Dermis microvascular lymphatic vessel endothelial cell (primary cell): ENCODE results near the gene LIMS2. TPM values are rescaled to one million over a fixed set of nuclear protein-coding genes. Genes with fewer than 3 reads are reported as not detected.

ENCODE experiments used
- DNase-seq, 2 donors: peaks; one replicate each; pipeline versions ENCODE4 v3.0.0 to v3.0.0-alpha.2; 2010; ENCODE audit warnings: low read depth in 2 of 2
- total RNA-seq: library from RNA; depleted of rRNA; stranded (reverse); fragments of >200 nt; gene quantifications from 2 replicates; pipeline ENCODE4 v1.2.1, GENCODE V29; 2014

The LIMS2 gene
- total RNA-seq, 1 donor from 2014 or later = 3.1 TPM

DNA sequence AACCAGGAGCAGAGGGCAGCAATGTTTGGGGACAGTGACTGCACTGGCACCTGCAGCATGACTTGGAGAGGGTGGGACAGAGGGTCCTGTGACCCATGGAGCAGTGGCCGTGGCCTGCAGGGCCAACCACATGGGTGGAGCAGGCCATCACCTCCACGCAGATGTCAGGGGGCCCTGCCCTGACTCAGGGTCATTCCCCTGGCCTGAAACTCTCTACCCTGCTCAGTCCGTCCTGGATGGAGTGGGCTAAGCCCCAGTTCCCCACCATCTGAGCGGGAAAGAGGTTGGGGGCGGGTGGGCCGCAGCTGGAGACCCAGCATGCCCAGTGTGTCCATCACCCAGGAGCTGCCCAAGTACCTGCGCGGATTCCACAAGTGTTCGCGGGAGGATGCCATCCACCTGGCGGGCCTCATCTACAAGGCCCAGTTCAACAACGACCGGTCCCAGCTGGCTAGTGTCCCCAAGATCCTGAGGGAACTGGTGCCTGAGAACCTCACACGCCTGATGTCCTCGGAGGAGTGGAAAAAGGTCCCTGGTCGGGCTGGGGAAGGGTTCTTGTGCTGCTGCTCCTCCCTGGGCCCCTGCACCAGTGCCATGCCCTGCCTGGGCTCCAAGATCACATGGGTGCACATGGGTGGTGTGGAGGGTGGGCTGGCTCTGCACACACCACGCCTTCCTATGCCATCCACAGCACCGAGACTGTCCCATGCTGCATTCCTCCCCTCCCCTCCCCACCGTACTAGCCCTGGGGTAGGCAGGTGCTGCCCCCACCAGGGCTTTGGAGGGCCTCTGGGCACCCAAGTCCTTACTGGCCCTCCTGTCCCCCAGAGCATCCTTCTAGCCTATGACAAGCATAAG is 39.7 kb downstream of the LIMS2 start:
- DNase-seq = no peak

GRCh38 chr2:127634626-127635379 is 40.5 kb downstream of the LIMS2 start:
- DNase-seq = no peak

- DNase-seq = no peak
Measured at GRCh38 chr2:127634066-127634617, 41.2 kb downstream of the LIMS2 start.

DNA sequence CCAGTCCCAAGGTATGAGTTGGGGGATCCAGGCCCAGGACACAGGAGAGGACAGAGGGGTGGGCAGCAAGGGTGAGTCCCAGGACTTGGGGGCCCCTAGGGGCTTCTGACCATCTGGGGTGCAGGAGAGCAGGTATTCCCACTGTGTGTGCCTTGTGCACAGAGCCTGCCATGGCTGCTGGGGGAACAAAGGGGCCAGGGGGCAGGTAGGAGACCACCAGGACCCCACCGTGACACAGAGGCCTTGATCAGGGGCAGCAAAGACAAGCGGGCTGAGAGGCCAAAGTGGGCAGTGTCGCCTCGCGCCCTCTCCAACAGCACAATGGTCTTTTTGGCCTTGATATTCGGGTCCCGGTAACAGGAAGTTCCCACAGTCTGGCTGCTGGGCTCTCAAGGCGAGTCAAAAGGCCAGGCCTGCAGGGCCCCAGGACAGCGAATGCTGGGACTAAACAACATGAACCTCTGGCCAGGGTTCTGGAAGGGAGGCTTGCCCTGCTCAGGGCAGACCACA is 41.7 kb downstream of the LIMS2 start:
- peak in 1 of 2 donors; percentile 25 for DNase-seq

DNA sequence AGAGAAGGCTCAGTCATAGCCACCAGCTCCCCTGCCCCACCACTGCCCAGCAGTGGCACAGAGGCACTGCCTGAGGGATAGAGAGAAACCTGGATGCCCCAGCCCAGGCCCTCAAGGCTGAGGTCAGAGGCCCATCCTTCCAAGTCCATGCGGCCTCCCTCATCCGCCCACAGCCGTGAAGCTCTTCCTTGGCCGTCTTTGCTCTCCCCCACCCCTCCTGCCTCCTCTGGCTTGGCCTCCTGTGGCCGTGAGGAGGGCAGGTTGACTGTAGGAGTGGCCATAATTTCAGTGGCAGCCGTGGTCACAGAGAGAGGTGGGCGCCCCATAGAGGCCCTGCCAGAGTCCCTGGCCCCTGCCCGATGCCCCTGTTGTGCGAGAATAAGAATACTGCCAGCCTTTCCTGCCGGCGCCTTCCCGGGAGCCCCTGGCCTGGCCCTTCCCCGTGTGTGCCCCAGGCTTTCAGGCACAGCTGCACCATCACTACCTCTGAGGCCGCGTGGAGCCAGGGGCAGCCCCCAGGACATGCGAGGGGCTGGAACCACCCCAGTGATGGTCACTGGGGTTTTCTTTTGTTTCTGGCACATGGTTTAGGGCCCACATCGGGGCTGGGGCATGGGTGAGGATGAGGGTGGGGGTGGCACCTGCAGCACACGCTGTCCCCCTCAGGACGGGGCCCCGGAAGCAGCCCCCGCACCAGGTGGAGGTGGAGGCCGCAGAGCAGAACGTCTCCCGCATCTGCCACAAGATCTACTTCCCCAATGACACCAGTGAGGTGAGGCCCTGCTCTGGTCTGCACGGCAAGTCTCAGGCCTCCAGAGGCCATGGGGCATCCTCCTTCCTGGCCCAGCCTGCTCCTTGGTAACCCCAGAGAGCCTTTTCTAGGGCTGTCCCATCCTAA is 42.5 kb downstream of the LIMS2 start:
- DNase-seq = no peak

- no peak for DNase-seq
Measured at GRCh38 chr2:127631997-127632581, 43.2 kb downstream of the LIMS2 start.

- DNase-seq = no peak
Measured at GRCh38 chr2:127631541-127631996, 43.8 kb downstream of the LIMS2 start.

- DNase-seq = no peak
Measured at GRCh38 chr2:127630864-127631540, 44.3 kb downstream of the LIMS2 start.

DNA sequence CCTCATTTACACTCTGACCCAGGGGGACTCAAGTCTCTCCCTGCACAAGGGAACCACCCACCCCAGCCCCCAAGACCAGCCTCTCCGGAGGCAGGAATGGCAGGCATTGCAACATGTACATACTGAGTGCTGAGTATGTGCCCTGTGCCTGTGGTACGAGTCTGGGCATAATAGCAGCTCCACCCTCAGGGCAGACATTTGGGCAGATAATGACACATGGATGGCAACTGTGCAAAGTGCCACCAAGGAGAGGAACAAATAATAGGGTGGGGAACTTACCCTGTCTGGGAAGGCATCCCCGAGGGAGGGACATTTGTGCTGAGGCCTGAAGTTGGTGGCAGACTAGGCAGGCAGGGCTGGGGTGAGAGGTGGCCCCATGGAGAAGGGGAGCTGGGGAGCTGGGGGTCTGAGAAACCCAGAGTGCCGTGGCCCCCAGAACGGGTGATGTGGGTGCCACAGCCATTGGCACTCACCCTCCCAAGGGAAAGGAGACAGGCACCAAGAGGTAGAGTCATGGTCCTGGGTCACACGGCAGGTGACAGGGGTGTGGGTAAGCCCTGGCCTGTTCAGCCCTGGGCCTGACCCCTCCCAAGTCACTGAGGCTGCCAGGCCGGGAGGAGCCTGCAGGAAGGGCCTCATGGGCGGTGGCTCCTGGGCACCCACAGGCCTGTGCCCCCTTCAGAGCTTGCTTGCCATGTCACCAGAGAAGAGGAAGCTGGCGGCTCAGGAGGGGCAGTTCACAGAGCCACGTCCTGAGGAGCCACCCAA is 45.0 kb downstream of the LIMS2 start:
- DNase-seq = no peak

DNA sequence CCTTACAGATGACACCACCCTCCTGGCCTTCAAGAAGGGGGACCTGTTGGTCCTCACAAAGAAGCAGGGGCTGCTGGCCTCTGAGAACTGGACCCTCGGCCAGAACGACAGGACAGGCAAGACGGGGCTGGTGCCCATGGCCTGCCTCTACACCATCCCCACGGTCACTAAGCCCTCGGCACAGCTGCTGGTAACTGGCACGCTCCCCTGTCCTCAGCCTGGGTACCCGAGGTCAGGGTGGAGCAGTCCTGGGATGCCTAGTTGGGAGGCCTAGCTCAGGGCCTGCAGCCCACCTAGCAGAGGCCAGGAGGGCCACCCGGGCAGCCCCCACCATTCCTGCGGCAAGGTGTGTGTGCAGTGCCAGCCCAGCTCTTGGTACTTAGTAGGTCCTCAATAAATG is 45.7 kb downstream of the LIMS2 start:
- DNase-seq = no peak

GRCh38 chr2:127628767-127629614 is 46.3 kb downstream of the LIMS2 start:
- DNase-seq = no peak

DNA sequence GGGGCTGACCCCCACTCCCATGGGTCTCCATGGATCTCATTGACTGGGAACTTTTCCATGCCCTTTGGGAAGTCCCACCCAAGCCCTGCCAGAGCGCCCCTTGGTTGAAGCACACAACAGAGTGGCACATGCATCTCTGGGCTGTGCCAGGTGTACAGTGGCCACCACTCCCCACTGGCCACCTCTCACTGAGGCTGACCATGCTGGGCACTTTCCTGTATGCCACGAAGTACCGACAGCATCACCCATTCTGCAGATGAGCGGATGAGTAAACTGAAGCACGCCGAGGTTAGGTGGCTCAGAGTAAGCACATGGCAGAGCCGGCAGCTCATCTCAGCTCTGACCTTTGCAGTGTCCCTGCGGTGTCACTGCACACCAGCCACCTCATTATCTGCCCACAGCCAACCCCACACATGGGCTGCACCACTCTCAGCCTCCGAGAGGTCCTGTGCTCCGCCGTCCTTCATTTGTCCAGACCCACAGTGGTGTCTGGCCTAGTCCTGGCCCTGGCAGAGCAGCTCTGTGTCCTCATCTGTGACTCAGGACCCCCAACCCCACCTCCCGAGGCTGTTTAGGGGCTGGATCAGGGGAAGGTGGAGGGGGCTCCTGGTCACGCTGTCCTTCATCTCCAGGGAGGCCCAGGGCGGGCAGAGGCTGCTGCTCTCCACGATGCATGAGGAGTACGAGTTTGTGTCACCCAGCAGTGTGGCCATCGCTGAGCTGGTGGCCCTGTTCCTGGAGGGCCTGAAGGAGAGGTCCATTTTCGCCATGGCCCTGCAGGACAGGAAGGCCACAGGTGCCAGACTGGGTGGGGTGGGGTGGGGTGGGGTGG is 47.4 kb downstream of the LIMS2 start:
- DNase-seq = no peak

DNA sequence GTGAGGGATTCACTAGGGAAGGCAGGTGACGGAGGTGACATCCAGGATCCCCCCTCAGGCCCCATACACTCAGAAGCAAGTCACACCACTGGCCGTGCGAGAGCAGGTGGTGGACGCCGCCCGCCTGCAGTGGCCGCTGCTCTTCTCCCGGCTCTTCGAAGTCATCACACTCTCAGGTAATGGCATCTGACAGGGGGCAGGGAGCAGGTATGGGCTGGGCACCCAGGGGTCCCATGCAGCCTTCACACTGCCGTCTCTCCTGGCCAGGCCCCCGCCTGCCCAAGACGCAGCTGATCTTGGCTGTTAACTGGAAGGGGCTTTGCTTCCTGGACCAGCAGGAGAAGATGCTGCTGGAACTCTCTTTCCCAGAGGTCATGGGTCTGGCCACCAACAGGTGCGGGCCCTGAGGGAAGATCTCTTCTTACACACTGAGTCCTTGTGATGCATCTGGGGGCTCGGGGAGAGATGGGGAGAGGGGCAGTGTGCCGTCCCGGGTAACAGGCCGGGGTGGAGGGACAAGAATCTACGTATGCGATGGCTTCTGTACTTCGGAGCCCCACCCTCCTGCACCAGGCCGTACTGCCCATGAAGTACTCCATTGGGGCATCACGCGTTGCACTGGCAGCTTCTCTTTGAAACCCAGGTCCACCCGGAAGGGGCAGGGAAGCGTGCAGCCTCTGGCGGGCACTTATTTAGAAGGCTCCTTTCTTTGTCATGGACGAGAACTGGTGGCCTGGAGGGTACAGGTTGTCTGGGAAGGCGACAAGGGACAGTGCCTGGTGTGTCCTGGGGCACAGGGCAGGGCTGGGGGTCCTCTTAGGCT is 48.2 kb downstream of the LIMS2 start:
- no peak for DNase-seq

DNA sequence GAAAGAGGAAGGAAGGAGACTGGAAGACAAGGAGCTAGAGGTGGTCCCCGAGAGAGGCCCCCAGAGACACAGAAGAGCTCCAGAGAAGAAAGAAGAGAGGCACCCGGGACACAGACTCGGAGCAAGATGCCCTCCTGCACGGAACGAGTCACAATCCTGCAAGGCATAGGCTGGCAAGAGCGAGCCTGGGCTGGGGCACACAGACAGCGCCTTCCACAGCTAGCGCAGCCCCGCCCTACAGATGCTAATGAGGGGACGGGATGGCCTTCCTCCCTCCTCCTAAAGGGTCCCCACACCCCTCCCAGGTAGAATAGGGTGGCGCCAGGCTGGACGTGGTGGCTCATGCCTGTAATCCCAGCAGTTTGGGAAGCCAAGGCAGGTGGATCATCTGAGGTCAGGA is 49.2 kb downstream of the LIMS2 start:
- no peak for DNase-seq

DNA sequence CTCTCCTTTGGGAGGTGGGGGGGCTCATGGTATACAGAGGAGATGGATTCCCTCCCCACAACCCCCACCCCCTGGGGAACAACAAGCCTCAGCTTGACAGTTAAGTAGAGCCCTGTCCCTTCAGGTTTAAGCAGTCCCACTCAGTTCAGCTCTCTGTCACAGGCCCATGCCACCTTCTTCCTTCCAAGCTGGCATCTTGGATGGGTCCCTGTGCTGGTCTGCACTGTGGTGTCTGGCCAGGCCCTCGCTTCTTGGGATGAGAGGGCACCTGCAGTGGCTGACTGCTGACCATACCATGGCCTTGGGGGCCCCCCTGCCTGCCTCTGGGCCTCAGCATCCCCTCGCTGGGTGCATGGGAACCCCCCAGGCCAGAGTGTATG is 49.8 kb downstream of the LIMS2 start:
- DNase-seq = no peak

DNA sequence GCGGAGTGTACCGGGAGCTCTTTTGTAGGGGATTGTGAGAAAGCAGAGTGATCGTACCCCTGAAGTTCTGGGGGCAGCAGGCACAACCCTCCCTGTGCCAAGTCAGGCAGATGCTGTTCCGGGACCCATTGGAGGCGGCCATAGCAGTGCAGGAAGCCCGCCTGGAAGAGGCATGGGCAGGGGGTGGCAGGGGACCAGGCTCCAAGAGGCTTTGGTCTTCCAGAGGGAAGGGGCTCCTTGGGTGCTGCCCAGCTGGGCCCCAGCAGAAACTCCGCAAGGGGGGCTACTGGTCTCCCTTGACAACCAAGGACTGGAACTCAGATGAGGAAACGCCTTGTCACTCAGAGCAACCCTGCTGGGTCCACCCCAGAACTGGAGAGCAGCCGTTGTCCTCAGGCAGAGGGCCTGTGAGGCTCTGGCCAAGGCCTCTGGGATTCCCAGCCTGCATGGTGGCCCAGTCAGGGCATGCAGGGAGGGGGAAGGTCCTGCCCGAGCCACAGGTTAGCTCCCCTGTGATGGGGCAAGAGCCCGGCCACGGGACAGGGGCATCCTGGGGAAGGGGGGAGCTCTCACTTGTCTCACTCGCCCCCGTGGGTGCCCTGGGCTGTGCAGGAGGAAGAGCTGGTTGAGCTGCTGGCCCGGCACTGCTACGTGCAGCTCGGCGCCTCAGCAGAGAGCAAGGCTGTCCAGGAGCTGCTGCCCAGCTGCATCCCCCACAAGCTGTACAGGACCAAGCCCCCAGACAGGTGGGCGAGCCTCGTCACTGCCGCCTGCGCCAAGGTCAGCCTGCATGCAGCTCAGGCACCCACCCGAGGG is 50.4 kb downstream of the LIMS2 start:
- DNase-seq = no peak
